ENCODE measurements around the gene EXTL1.

- TF ChIP-seq RXRA (IDR thresholded peaks at IDR 0.05; ENCODE audit: borderline replicate concordance, low read depth) = no peak
- TF ChIP-seq USF1 (IDR thresholded peaks at IDR 0.05; ENCODE audit: borderline replicate concordance, low read depth) = no peak
- TF ChIP-seq CTCF (IDR thresholded peaks at IDR 0.05) = no peak
Observed at GRCh38 chr1:26070963-26071342, 49.4 kb downstream of the EXTL1 start.

All from SK-N-SH (cell line).